DMS 273 (cell line): ENCODE data around the gene IL2.

Experiments
- DNase-seq: peaks from one replicate; lab custom pipeline; 2025; ENCODE audit not compliant: unreplicated experiment; lab: John Stamatoyannopoulos, UW

The IL2 gene

GRCh38 chr4:122456231-122457116, at the start of gene IL2:
IL2 (minus strand) TSS chr4:122456725; CDS start chr4:122456440, 285 bp downstream.
- no peak for DNase-seq

GRCh38 chr4:122503214-122503613, 46.7 kb upstream of the IL2 start:
- DNase-seq, result no peak

- peak; percentile 8 for DNase-seq
Measured at GRCh38 chr4:122500852-122501501, 44.5 kb upstream of the IL2 start.

- no peak for DNase-seq
Measured at GRCh38 chr4:122489061-122489460, 32.5 kb upstream of the IL2 start.

GRCh38 chr4:122483481-122483880, 27.0 kb upstream of the IL2 start:
- no peak for DNase-seq

GRCh38 chr4:122481766-122482405, 25.4 kb upstream of the IL2 start:
- DNase-seq, result no peak

- DNase-seq, result no peak
Measured at GRCh38 chr4:122480655-122481487, 24.3 kb upstream of the IL2 start.

- no peak for DNase-seq
Measured at GRCh38 chr4:122479935-122480416, 23.5 kb upstream of the IL2 start.

- no peak for DNase-seq
Measured at GRCh38 chr4:122476745-122477144, 20.2 kb upstream of the IL2 start.

GRCh38 chr4:122476126-122476525, 19.6 kb upstream of the IL2 start:
- no peak for DNase-seq

GRCh38 chr4:122475233-122475632, 18.7 kb upstream of the IL2 start:
- DNase-seq, result no peak

- no peak for DNase-seq
Measured at GRCh38 chr4:122469457-122469856, 12.9 kb upstream of the IL2 start.

- no peak for DNase-seq
Measured at GRCh38 chr4:122458625-122459024, 2.1 kb upstream of the IL2 start.

GRCh38 chr4:122453384-122453995, 3.0 kb downstream of the IL2 start:
- DNase-seq, result no peak

- peak; percentile 50 for DNase-seq
Measured at GRCh38 chr4:122450847-122451246, 5.7 kb downstream of the IL2 start.

- no peak for DNase-seq
Measured at GRCh38 chr4:122434285-122434684, 22.2 kb downstream of the IL2 start.

- DNase-seq, result no peak
Measured at GRCh38 chr4:122431351-122431750, 25.2 kb downstream of the IL2 start.

GRCh38 chr4:122423246-122423645, 33.3 kb downstream of the IL2 start:
- no peak for DNase-seq

GRCh38 chr4:122412547-122412946, 44.0 kb downstream of the IL2 start:
- DNase-seq, result peak; percentile 31

GRCh38 chr4:122403861-122404260, 52.7 kb downstream of the IL2 start:
- no peak for DNase-seq
